ENCODE results near the gene MAP2K5.

MAP2K5 gene

DNA sequence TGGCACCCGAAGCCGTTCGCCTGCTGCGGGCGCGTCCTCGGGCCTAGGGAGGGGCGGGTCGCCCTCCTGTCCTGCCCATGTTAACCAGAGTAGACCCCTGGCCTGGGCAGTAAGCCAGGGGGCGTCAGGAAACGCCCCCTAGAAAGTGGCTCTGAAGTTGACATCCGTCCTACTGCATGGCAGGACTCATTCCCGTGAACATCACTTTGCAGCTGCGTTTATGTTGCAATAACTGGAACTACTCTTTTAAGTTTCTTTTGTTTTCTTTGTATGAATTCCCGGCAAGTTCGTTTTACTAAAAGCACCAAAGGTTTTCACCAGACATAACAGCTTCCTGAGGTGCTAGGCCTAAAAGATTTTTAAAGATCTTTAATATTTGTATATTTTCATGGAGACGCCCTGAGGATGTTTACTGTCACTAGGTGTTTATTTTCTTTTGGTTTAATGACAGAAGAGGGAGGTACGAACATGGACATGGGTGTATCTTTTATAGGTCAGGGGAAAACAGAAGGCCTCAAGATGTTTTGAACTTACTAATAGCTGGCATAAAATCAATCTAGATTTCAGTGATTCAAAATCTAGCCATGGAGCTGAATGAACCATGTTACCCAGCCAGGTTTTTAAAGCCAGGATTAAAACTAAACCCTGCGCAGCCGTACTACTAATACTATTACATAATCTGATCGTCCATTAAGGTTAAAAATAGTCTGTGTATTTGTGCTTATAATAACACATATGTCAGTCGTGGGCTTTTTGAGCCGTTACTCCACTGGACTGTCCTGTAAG lies 20.5 kb upstream of the MAP2K5 start:
- peak; percentile 30 for DNase-seq

DNA sequence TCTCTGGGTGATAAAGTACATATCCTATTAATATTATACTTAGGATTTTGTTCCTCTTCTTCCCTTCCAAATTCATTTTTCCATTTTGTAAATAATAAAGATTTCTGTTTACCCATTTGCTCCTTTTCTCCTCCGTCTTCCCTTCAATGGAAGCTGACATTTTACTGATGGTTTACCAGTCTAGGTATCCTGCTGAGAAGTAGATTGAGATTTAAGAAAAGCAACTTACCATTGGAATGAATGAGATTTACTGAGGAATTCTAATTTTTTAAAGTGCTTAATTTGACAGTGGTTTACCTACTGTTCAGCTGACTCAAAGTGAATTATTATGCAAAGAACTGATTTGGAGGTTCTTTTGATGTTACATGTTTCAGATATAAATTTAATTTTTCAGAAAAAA lies 19.2 kb upstream of the MAP2K5 start:
- no peak for DNase-seq

DNA sequence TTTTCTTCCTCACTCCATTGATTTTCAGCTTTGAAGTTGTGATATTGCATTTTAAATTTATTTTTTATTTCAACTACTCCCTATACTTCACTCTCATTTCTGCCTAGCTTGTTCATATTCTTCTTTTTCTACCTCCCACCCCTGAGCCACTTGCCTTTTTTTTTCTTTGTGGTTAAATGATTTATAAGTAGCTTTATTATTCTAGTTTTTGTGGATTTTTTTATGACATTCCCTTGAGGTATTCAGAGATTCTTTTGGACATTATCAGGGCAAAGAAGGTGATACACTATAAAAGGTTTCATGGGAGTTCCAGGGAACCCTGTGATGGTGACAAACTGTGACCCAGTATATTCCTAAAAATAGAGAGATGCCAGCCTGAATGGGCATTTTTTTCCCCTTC lies 18.3 kb upstream of the MAP2K5 start:
- DNase-seq, result no peak

DNA sequence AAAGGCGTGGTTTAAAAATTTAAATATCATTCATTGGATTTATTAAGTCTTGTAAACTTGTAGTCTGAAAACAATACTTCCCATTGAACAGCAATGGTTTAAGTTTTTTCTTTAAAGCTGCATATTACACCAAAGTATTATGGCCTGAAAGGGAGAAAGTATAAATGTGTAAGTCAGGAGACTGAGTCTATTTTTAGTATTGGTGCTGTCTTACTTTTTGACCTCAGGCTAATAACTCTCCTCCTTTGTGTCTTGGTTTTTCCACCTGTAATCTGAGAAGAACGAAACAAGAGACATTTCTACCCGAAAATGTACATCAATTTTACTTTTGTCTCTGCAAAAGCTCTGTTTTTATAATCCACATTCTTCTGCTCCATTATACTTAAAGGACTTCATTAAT lies 14.0 kb upstream of the MAP2K5 start:
- DNase-seq, result no peak

DNA sequence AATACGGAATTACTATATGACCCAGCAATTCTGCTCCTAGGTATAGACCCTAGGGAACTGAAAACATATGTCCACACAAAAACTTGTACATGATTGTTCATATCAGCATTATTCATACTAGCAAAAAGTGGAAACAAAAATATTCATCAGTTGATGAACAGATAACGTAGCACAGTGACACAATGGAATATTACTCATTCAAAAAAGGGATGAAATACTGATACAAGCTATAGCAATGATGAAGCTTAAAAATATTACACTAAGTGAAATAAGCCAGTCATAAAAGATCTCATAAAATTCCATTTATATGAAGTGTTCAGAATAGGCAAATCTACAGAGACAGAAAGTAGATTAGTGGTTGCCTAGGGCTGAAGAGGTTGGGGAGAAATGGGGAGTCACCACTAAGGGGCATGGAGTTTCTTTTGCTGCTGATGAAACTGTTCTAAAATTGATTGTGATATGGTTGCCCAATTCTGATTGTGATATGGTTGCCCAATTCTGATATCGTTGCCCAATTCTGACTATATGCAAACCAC lies 11.1 kb upstream of the MAP2K5 start:
- DNase-seq, result no peak

DNA sequence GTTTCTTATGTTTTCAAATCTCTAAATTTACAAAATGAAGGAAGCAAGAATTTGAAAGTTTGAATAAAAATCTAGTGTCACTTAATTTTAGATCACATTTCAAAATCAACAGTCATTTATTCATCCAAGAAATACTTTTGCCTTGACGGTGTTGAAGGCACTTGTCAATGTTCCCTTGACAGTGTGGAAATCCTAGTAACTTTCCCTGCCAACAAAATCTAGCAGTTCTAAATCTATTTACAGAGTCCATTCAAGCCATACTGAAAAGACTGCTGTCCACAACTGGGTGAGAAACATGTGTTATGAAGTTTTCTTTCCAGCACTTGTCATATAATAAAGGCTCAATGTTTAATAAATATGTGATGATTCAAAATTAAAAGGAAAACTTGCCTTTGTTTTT lies 8.6 kb upstream of the MAP2K5 start:
- DNase-seq, result no peak

DNA sequence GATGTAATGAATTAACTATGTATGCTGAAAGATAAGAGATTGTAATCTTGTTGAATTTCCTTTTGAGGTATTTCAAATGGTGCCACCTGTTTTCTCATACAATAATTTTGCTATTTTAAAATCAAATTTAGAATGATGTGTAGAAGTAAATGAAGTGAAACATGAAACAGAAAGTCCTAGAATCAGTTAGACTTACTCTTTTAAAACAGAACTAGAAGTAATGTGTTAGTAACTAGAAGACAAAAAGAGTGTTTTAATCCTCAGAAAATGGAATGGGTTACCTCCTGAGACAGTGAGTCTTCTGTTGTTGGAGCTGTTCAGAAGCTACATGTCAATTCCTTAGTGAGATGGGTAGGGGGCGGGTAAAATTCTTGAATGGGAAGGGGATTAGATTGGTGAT lies 8.1 kb upstream of the MAP2K5 start:
- DNase-seq, result no peak

DNA sequence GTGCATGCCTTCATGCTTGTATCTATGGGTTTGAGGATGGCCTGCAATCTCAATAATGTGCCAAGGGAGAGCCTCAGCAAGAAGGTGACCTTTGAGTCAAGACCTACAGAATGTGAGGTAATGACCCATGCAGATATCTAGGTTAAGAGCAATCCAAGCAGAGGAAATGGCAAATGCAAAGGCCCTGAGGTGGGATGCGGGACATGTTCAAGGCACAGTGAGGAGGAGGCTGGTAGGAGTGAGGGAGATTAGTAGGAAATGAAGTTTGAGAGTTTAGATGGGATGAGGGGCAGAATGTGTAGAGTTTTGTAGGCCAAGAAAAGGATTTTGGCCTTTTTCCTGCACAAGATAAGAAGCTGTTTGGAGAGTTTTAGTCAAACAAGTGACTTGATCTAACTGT lies 4.7 kb upstream of the MAP2K5 start:
- DNase-seq, result no peak

DNA sequence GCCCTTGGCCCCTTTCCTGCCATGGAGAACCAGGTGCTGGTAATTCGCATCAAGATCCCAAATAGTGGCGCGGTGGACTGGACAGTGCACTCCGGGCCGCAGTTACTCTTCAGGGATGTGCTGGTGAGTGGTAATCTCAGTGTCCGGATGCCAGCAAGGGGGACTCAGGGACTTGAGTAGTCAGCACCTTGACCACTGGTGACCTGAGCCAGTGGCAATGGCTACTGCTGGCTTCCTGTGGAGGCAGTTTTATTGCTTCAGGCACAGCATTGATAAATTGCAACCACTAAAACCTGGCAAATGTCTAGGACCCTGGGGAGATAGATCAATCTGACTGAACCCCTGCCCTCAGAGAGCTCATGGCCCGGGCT lies 830 bp downstream of the MAP2K5 start:
- DNase-seq, result no peak

DNA sequence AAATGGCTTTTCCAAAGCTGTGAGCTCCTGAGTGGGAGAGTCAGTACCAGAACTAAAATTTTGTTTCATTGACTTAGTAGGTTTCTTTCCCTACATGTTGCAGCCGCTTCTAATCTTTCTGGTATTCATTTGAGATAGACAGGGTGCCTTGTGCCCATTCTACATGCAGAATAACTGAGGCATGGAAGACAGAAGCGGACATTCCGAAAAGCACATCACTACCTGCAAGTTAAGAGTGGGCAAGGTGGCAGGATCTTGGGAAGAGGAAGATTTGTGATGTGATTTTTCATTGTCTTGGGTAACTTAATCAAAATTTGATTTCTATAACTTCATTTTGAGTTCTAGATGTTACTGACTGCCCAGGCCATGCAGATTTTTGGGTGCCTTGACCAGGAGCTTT lies 2.0 kb downstream of the MAP2K5 start:
- no peak for DNase-seq

DNA sequence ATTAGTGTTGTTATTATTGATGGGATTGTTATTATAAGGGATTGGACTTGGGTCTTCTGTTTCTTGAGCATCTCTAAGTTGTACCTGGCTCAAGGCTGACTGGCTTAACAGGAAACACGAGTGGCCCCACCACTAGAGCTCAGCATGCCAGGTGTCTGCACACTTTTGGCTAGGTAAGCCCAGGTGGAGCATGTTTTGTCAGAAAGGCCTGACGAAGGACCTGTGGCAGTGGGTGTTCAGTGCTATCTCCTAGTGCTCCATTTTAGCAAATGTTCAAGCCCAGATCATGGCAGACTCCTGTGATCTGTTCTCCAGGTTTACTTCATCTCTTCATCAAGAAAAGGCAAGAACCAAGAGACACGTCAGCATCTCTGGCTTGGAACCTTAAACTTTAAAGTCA lies 3.4 kb downstream of the MAP2K5 start:
- DNase-seq, result no peak

DNA sequence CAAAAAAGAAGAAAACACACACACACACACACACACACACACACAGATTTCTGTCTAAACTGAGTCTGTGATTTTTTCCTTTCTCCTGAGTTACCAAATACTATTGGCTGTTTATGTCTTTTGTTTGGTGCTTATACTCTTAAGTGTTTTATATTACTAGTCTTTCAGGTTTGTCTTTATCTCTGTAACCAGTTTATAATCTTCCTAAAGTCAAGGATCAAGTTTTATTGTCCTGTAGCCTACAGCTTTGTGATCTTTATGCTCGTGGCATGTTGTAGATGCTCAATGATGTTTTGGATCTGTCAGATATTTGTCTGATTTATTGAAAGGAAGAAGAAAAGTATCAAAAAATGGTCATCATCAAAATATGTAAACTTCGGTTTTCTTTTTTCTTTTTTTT lies 4.6 kb downstream of the MAP2K5 start:
- no peak for DNase-seq

DNA sequence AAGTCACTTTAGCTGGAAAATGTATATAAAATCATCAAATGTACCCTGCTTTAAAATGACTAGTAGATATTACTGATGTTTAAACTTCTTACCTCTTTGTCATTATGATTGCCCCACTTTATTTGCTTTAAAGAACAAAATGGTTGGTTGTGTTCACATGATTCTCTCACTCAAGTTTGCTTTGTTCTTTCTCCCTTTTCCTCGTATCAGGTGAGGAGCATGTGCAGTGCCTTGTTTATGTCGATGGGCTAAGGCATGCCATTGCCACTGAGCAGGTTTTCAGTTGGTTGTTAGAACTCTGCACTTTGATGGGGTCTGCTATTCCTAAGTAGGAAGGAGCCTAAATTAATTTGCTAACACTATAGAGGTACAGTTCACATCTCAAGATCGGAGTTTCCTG lies 5.3 kb downstream of the MAP2K5 start:
- DNase-seq, result no peak

DNA sequence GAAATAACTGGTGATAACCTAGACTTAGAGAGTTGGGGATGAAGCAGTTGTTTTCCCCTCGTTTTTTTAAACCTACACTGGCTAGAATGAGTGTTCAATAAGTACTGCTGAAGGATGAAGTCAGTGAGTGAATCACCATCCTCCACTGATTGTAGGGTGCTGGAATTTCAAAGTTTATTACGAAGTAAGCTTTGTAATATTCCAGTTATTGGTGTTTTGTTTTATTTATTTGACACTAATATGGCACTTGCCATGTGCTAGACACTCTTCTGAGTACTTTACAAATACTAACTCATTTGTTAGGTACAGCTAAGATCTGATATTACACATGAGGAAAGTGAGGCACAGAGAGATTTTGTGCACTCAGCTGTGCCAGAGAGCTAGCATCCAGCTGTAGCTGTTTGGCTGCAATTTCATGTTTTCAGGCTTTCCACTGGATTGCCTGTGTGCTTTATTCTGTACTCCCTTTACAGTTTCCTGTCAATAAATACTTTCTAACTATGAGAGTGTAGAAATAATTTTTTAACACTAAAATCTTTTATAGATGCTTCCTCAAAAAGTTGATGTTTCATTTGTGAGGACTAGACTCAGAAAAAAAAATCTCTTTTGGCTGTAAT lies 5.8 kb downstream of the MAP2K5 start:
- DNase-seq, result no peak

DNA sequence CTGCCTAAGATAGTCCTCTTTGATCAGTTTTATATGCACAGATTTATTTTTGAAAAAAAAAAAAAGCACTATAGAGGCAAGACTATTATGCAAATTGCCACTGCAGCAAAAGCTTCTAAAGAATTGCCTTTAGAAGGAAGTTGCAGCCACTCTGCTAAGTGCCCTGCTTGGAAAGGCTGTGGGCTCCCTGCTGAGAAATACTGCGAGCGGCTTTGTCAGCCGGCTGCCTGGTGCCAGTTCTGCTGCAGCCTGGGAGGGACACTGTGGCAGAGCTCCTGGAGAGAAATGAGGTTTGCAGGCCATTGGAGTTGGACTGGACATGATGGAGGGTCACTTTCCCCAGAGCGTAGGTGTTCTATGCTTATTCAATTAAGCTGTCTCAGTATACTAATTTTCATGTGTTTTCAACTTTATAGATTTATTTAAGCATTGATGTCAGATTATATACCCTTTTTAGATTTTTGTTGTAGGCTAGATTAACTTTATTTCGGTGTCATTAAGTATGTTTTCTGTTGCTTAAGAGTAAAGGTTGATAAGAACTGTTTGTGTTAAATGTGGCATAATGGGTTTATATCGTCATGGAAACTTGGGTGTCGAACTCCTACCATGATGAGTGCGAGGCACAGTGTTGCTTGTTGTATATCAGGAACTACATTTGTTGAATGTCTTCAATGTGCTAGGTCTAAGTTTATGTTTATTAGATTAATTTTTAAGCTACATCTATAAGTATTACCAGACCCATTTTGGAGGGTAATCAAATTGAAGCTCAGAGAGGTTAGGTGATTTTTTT lies 6.6 kb downstream of the MAP2K5 start:
- peak; percentile 32 for DNase-seq

DNA sequence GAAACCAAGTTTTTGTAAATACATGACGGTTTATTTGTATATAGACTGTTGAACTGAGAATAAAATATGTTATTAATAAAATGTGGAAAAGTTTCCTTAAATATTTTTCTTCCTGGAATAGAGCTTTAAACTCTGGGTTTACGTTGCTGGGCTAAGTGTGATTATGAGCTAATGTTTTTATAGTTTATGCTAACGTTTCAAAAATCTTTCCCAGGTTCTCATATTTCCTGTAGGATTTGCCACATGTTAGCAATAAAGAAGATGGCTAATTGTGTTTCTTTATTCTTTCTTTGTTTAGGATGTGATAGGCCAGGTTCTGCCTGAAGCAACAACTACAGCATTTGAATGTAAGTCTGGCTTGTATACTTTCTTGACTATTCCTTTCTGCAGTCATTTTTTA lies 7.2 kb downstream of the MAP2K5 start:
- DNase-seq, result no peak

DNA sequence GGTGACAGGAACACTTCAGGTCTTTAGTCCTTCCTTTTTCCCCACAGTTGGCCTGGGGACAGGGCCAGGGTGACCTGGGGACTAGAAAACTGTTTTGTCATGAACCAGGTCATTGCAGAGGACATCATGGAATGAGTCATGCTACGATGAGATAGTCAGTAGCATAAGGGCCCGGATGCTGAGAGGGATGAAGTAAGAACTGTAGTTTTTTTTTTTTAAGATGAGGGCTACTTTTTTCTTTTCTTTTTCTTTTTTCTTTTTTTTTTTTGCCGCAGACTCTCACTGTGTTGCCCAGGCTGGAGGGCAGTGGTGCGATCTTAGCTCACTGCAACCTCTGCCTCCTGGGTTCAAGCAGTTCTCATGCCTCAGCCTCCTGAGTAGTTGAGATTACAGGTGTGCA lies 8.0 kb downstream of the MAP2K5 start:
- no peak for DNase-seq

DNA sequence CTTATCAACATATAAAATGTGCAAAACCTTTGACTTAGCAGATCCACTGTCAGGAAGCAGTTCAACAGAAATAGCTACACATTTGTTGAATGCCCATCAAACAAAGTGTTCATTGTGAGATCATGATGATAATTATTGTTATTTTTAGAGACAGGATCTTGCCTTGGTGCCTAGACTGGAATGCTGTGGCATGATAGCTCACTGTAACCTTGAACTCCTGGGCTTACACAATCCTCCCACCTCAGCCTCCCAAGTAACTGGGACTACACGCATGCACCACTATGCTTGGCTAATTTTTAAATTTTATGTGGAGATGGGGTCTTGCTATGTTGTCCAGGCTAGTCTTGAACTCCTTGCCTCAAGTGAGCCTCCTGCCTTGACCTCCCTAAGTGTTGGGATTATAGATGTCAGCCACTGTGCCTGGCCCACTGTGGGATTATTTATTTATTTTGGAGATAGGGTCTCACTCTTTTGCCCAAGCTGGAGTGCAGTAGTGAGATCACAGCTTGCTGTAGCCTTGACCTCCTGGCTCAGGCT lies 8.8 kb downstream of the MAP2K5 start:
- no peak for DNase-seq

DNA sequence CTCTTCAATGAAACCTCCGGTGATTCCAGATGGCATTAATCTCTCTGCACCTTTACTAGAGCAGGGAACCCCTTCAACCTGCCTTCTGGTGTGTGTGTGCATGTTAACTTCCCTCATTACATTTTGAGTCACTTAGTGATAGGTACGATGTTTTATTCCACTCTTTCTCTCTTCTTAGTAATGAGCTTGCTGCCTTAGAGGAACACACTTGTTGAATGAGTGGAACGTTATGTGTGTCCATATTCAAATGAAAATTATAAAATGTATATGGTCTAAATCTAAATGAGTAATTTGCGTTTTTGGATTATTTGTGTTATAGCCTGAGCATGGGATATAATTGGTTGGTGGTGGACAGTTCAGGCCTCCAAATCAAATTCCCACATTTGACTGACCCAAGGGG lies 12.1 kb downstream of the MAP2K5 start:
- no peak for DNase-seq

DNA sequence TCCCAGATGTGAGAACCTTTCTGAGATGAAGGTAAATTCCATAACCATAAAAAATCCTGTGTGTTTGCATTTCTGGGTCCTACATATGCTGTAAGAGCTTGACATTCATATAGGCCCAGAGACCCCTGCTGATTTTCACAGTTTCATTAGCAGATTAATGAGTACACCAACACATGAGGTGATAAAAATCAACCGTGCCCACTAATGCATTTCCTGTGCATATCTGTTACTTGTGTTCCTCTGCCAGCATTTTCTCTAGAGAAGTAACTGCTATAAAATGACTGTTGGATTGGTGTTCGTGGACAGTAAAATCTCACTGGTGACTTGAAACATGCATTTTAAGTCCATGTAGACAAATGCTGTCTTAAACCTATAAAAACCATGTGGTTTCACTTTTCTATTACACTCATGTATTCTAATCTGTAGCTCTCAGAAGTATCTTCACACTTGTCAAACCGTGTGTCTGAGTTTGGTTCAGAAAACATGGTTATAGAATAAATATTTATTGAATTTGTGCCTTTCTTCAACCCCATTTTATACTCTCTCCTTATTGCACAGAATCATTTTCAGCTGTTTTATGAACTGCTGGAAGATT lies 14.6 kb downstream of the MAP2K5 start:
- DNase-seq, result no peak

DNA sequence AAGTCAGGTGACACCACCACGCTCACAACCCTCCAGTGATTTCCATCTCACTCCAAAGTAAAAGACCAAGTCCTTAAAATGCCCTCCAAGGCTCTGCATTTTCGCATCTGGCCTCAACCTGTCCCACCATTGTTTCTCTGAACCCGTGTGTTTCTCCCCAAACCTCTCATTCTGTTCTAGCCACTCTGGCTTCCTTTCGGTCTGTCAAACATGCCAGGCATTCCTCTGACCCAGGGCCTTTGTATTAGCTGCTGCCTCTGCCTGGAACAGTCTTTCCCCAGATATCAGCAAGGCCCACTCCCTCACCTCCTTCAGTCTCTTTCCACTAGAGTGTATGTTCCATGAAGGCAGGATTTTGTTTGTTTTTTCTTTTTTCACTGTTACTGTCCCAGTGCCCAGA lies 16.0 kb downstream of the MAP2K5 start:
- no peak for DNase-seq

DNA sequence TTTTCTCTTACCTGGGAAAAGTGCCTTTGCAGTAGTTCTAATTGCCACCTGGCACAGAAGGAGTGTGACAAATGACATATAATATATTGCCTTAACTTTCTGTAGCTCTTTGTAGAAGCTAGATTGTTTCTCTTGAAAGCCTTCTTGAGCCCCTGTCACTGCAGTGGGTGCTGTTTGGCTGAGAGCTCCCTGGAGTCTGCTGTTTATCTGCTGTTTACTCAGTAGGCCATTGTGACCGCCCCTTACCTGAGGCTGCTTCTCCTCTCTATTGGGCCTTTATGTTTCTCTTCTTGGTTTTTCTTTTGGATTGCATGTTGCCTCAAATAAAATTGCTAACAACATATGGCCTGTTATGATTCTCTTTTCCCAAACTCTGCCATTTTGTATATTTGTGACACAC lies 16.7 kb downstream of the MAP2K5 start:
- peak; percentile 13 for DNase-seq

DNA sequence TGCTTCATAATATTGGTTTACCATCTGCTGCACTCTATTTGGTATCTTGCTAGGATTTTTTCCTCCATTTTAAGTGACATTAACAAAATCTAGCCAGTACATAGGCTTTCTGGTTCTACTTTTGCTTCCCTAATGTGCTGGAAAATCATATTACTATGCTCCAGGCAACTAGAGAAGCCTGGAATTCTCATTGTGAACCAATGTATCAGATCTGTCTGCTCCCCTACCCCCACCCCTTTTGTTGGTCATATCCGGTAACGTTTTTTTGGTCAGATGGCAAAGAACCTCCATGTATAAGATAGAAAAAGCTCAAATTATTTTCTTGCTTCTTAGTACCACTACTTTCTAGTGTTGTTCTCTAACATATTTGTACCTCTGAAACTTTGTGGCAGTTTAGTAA lies 17.1 kb downstream of the MAP2K5 start:
- no peak for DNase-seq

All from NCI-H510A treated with DMSO at 0.1 percent for 48 hours (cell line).